GM19328 (cell line): Measurements from ENCODE around the gene ARHGEF28.

Experiments
- ATAC-seq: cut with Tn5 transposase; IDR thresholded peaks from one replicate; pipeline ENCODE4 v1.9.1; 2021; ENCODE audit warnings: mild to moderate bottlenecking, moderate library complexity; ENCODE audit not compliant: unreplicated experiment

The ARHGEF28 gene

GRCh38 chr5:73812457-73812856 is 186.5 kb downstream of the ARHGEF28 start:
- no peak for ATAC-seq

GRCh38 chr5:73812962-73813588 is 187.1 kb downstream of the ARHGEF28 start:
- no peak for ATAC-seq

GRCh38 chr5:73814233-73814846 is 188.3 kb downstream of the ARHGEF28 start:
- ATAC-seq: no peak

- no peak for ATAC-seq
Observed at GRCh38 chr5:73815631-73816030, 189.6 kb downstream of the ARHGEF28 start.

- no peak for ATAC-seq
Observed at GRCh38 chr5:73816656-73817420, 190.8 kb downstream of the ARHGEF28 start.

GRCh38 chr5:73818357-73818756 is 192.4 kb downstream of the ARHGEF28 start:
- no peak for ATAC-seq

- no peak for ATAC-seq
Observed at GRCh38 chr5:73820326-73820725, 194.3 kb downstream of the ARHGEF28 start.

GRCh38 chr5:73821003-73821402 is 195.0 kb downstream of the ARHGEF28 start:
- ATAC-seq: no peak

GRCh38 chr5:73822278-73822988 is 196.4 kb downstream of the ARHGEF28 start:
- no peak for ATAC-seq

- no peak for ATAC-seq
Observed at GRCh38 chr5:73822989-73823339, 197.0 kb downstream of the ARHGEF28 start.

- ATAC-seq: no peak
Observed at GRCh38 chr5:73823508-73823925, 197.5 kb downstream of the ARHGEF28 start.

- ATAC-seq: no peak
Observed at GRCh38 chr5:73825199-73825598, 199.2 kb downstream of the ARHGEF28 start.

GRCh38 chr5:73825736-73826135 is 199.7 kb downstream of the ARHGEF28 start:
- ATAC-seq: no peak

- no peak for ATAC-seq
Observed at GRCh38 chr5:73826301-73827105, 200.5 kb downstream of the ARHGEF28 start.

GRCh38 chr5:73827106-73827450 is 201.1 kb downstream of the ARHGEF28 start:
- ATAC-seq: no peak

- ATAC-seq: no peak
Observed at GRCh38 chr5:73828465-73828864, 202.5 kb downstream of the ARHGEF28 start.

GRCh38 chr5:73830646-73831045 is 204.7 kb downstream of the ARHGEF28 start:
- no peak for ATAC-seq

GRCh38 chr5:73831066-73831465 is 205.1 kb downstream of the ARHGEF28 start:
- ATAC-seq: no peak

GRCh38 chr5:73834693-73835092 is 208.7 kb downstream of the ARHGEF28 start:
- no peak for ATAC-seq

GRCh38 chr5:73835726-73836125 is 209.7 kb downstream of the ARHGEF28 start:
- no peak for ATAC-seq

GRCh38 chr5:73836607-73837006 is 210.6 kb downstream of the ARHGEF28 start:
- ATAC-seq: no peak
